ENCODE measurements around the gene THADA.

GRCh38 chr2:43193652-43194120 lies 402.2 kb downstream of the THADA start:
- TF ChIP-seq POLR2AphosphoS5 (IDR thresholded peaks at IDR 0.05; ENCODE audit: low read depth, low read length) (no peak), FOXP2 (optimal IDR thresholded peaks at IDR 0.05; ENCODE audit: borderline replicate concordance, extremely low read depth, extremely low read length, insufficient read depth) (no peak)
